Body of pancreas (tissue), 4 donors: ENCODE results near the gene SNAI3. TPM values are rescaled to one million over a fixed set of nuclear protein-coding genes. Genes with fewer than 3 reads are reported as not detected.
A peak's percentile ranks its signal among the peaks of the same experiment; 100 is the strongest.

Experiments used
- ATAC-seq: fragments of 150-250 bp; one replicate; pipeline ENCODE4 v1.9.1; 2016
- DNase-seq, 4 donors: peaks; one replicate each; pipeline ENCODE4 v3.0.0-alpha.2; 2019
- H3K27ac ChIP-seq, 4 donors: fragments of 200-600 bp; sonication (generic); 1 replicate in 3 of 4; 2 replicates in 1 of 4; pipeline versions ENCODE4 v1.5.1 to v1.6.1; 2016 to 2019; ENCODE audit warnings: mild to moderate bottlenecking in 1 of 4, mixed read lengths in 1 of 4, moderate library complexity in 1 of 4
- H3K27me3 ChIP-seq, 2 donors: fragments of 200-600 bp; sonication (generic); one replicate each; pipeline ENCODE4 v1.6.0; 2016; ENCODE audit warnings: mild to moderate bottlenecking in 1 of 2
- H3K36me3 ChIP-seq, 2 donors: fragments of 200-600 bp; sonication (generic); replicated peaks in 1 of 2; 2 replicates each; pipeline ENCODE4 v1.5.1; 2016; ENCODE audit warnings: low read depth in 2 of 2; ENCODE audit not compliant: insufficient read depth in 1 of 2
- H3K4me1 ChIP-seq: fragments of 200-600 bp; sonication (generic); one replicate; pipeline ENCODE4 v1.6.0; 2016
- H3K4me3 ChIP-seq, 2 donors: fragments of 200-600 bp; sonication (generic); 1 replicate in 1 of 2; 2 replicates in 1 of 2; pipeline ENCODE4 v1.5.1; 2016 to 2019
- H3K9me3 ChIP-seq, 3 donors: fragments of 200-600 bp; sonication (generic); 1 replicate in 2 of 3; 2 replicates in 1 of 3; pipeline ENCODE4 v1.5.1; 2016
- POLR2A ChIP-seq, 3 donors: fragments of 450-650 bp; IDR thresholded peaks; one replicate each; pipeline ENCODE4 v1.6.1; 2016; ENCODE audit warnings: antibody characterized with exemption in 3 of 3, mild to moderate bottlenecking in 2 of 3
- WGBS, 2 donors: methylation state at CpG; one replicate each; pipeline ENCODE4 v1.1.5; 2017; 5-methylcytosine and 5-hydroxymethylcytosine counted together
- intact Hi-C: fragments of 100-400 bp; cut with DNase I; formaldehyde crosslinking; loops from one replicate; pipeline ENCODE4 v1.15.1; 2023
- total RNA-seq, 2 donors: library from RNA; depleted of rRNA; stranded (reverse); fragments of >200 nt; gene quantifications; one replicate each; pipeline ENCODE4 v1.1.0, GENCODE V29; 2016
- TF ChIP-seq, protein P1 (sequence below), 7 experiments: fragments of 450-650 bp in 4 of 7; fragments of 200-600 bp in 3 of 7; sonication (generic) in 3 of 7; IDR thresholded peaks; one replicate each; pipeline ENCODE4 v1.5.1; 2016 to 2019; ENCODE audit warnings: antibody characterized with exemption in 7 of 7

SNAI3 gene
- total RNA-seq, 2 donors from 2014 or later: 0.26 TPM; not detected in 1

DNA sequence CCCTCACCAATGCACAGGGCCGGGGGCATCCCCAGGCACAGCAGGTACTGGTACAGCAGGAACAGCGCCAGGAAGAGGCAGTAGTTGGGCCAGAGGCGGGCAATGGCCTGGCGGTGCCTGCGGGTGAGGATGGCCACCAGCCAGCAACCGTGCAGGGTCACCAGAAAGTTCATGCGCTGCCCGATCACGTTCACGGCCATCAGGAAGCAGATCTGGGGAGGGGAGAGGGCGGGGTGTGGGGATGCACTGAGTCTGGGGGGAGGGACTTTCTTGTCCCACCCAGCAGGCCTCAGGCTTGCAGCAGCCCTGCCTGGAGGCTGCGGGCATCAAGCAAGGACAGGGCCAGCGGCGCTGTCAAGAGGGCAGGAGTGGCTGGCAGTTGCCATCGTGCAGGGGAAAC is 45.4 kb upstream of the SNAI3 start:
- DNase-seq (no peak), ATAC-seq (no peak)
- TF ChIP-seq, protein P1, sequence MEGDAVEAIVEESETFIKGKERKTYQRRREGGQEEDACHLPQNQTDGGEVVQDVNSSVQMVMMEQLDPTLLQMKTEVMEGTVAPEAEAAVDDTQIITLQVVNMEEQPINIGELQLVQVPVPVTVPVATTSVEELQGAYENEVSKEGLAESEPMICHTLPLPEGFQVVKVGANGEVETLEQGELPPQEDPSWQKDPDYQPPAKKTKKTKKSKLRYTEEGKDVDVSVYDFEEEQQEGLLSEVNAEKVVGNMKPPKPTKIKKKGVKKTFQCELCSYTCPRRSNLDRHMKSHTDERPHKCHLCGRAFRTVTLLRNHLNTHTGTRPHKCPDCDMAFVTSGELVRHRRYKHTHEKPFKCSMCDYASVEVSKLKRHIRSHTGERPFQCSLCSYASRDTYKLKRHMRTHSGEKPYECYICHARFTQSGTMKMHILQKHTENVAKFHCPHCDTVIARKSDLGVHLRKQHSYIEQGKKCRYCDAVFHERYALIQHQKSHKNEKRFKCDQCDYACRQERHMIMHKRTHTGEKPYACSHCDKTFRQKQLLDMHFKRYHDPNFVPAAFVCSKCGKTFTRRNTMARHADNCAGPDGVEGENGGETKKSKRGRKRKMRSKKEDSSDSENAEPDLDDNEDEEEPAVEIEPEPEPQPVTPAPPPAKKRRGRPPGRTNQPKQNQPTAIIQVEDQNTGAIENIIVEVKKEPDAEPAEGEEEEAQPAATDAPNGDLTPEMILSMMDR (IDR thresholded peaks at IDR 0.05): no peak
- TF ChIP-seq POLR2A (IDR thresholded peaks at IDR 0.05): no peak
- no peaks in the 10 kb centered on the region for H3K9me3 ChIP-seq
- WGBS, 2 donors: 30 to 75% methylated on average over 8 to 9 of the region's 15 CpGs
- H3K4me1 ChIP-seq: no peaks in the 10 kb centered on the region
- H3K4me3 ChIP-seq: no peak overlapping the region
- peaks cover 0 to 5% of the 10 kb centered on the region in 2 donors for H3K36me3 ChIP-seq
- H3K27me3 ChIP-seq: no peaks in the 10 kb centered on the region
- intact Hi-C loops: no loop called here
- H3K27ac ChIP-seq: no peak overlapping the region

DNA sequence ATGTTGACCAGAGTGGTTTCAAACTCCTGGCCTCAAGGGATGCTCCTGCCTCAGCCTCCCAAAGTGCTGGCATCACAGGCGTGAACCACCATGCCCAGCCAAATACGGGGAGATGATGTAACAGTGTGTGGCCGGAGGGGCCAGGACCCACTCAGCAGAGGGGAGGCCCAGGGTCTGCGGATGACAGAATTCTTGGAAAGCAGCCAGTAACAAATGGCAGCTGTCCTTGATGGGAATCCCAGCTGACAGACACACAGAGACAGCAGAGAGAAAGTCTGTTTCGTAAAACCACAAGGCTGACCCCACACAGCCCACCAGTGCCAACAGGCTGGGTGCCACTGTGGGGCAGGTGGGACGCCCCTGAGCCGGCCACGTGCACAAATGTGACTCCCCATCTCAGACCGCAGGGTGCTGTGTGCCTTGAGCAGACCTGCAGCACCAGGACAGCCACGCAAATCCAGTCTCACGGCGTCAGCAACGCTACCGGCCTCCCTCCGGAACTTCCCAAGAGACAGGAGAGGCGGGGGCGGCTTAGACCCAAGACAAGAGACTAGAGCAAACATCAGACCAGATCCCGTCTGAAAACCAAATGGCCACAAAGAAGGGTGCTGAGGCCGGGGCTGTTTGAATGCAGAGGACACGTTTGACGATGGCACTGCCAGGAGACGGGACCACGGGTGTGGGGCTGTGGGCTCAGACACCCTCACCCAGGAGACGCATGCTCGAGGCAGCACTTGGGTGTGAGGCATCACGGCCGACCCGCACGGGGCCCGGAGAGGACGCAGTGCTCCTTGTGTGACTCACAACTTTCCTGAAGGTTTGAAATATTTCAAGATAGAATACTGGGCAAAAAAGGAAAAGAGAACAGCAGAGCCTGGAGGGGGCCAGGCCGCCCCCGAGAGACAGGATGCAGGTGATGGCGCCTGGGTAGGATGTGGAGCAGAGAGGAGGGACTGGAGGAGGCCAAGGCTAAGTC is 44.6 kb upstream of the SNAI3 start:
- intact Hi-C loops: no loop called here
- no peaks in the 10 kb centered on the region for H3K9me3 ChIP-seq
- no peaks in the 10 kb centered on the region for H3K27me3 ChIP-seq
- no peak for TF ChIP-seq POLR2A (IDR thresholded peaks at IDR 0.05)
- TF ChIP-seq, protein P1 (IDR thresholded peaks at IDR 0.05): no peak
- no peaks in the 10 kb centered on the region for H3K4me1 ChIP-seq
- no peak overlapping the region for H3K4me3 ChIP-seq
- ATAC-seq (no peak), DNase-seq (no peak)
- H3K27ac ChIP-seq: no peak overlapping the region
- peaks cover 0 to 7% of the 10 kb centered on the region in 2 donors for H3K36me3 ChIP-seq
- 75% methylated on average over 23 to 34 of the region's 34 CpGs for WGBS, 2 donors

DNA sequence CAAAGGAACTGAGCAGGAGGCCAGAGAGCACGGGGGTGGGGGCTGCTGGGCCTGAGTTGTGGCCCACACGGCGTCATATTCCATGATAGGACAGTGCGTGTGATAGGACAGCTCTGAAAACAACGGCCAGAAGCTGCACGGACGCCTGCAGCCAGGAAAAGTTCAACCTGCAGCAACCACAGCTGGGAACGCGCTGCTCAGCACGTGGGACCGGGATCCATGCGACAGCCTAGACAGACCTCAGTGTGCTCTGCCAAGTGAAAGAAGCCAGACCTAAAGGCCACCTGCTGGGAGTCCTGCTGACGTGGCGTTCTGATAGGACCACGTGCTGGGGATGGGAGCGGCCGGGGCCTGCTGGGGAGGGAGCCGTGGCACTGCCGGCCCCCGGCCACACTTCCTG is 41.6 kb upstream of the SNAI3 start:
- Histone ChIP-seq H3K9me3 (no peaks in the 10 kb centered on the region), H3K4me3 (no peak overlapping the region), H3K27ac (no peak overlapping the region), H3K4me1 (no peaks in the 10 kb centered on the region), H3K36me3 (peaks cover 0 to 2% of the 10 kb centered on the region in 2 donors), H3K27me3 (no peaks in the 10 kb centered on the region)
- 51 to 65% methylated on average over 9 to 20 of the region's 20 CpGs for WGBS, 2 donors
- TF ChIP-seq, protein P1 (IDR thresholded peaks at IDR 0.05): no peak
- TF ChIP-seq POLR2A (IDR thresholded peaks at IDR 0.05): no peak
- ATAC-seq (no peak), DNase-seq (peak in 1 of 4 donors; percentile 26)
- intact Hi-C loops: no loop called here

DNA sequence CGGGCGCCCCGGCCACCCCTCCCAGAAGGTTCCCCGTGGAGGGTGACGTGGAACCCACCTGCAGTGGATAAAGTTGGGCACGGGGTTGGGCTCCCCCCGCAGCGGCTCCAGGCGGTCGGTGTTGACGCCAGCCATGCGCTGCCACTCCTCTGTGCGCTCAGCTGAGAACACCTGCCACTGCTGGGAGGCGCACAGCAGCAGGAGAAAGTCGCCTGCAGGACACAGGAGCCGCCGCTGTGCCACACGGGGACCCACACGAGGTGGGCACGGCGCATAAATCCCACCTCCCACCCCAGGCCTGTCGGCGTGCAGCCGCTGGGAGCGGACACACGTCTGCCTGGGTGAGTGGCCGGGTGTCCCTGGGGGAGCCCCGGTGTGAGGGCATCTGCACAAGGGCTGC is 40.7 kb upstream of the SNAI3 start:
- WGBS, 2 donors: 93 to 96% methylated on average over 3 to 28 of the region's 28 CpGs
- H3K36me3 ChIP-seq: peaks cover 0 to 8% of the 10 kb centered on the region in 2 donors
- intact Hi-C loops: no loop called here
- no peaks in the 10 kb centered on the region for H3K9me3 ChIP-seq
- H3K4me1 ChIP-seq: no peaks in the 10 kb centered on the region
- ATAC-seq (no peak), DNase-seq (no peak)
- TF ChIP-seq, protein P1 (IDR thresholded peaks at IDR 0.05): no peak
- TF ChIP-seq POLR2A (IDR thresholded peaks at IDR 0.05): no peak
- H3K4me3 ChIP-seq: no peak overlapping the region
- no peaks in the 10 kb centered on the region for H3K27me3 ChIP-seq
- H3K27ac ChIP-seq: no peak overlapping the region
